Neutrophil (primary cell): ENCODE measurements around the gene ZER1.

Source experiments
- H3K27ac ChIP-seq: fragments of 200-600 bp; sonication (generic); 2 replicates; pipeline ENCODE4 v1.5.1; 2016; ENCODE audit warnings: mild to moderate bottlenecking, moderate library complexity
- H3K27me3 ChIP-seq: fragments of 200-600 bp; sonication (generic); 2 replicates; pipeline ENCODE4 v1.6.0; 2016; ENCODE audit warnings: mild to moderate bottlenecking
- H3K36me3 ChIP-seq: fragments of 200-600 bp; sonication (generic); 2 replicates; pipeline ENCODE4 v1.5.1; 2017
- H3K4me1 ChIP-seq, 2 experiments: fragments of 200-600 bp in 1 of 2; sonication (generic) in 1 of 2; 1 replicate in 1 of 2; 2 replicates in 1 of 2; pipeline versions ENCODE4 v1.5.1 to v1.6.1; 2013 to 2016; ENCODE audit warnings: low read depth in 1 of 2, low read length in 1 of 2, mild to moderate bottlenecking in 1 of 2, moderate library complexity in 1 of 2; ENCODE audit not compliant: control insufficient read depth in 1 of 2, insufficient read depth in 1 of 2
- H3K4me3 ChIP-seq, 2 experiments: fragments of 200-600 bp in 1 of 2; sonication (generic) in 1 of 2; 1 replicate in 1 of 2; 2 replicates in 1 of 2; pipeline ENCODE4 v1.5.1; 2013 to 2016; ENCODE audit warnings: low read depth in 1 of 2, low read length in 1 of 2, mild to moderate bottlenecking in 1 of 2, moderate library complexity in 1 of 2
- H3K9me3 ChIP-seq: fragments of 200-600 bp; sonication (generic); 2 replicates; pipeline ENCODE4 v1.5.1; 2016
- TF ChIP-seq, protein P1 (sequence below): fragments of 200-600 bp; sonication (generic); IDR thresholded peaks from 2 replicates; pipeline ENCODE4 v1.5.1; 2016; ENCODE audit warnings: antibody characterized with exemption

The ZER1 gene

DNA sequence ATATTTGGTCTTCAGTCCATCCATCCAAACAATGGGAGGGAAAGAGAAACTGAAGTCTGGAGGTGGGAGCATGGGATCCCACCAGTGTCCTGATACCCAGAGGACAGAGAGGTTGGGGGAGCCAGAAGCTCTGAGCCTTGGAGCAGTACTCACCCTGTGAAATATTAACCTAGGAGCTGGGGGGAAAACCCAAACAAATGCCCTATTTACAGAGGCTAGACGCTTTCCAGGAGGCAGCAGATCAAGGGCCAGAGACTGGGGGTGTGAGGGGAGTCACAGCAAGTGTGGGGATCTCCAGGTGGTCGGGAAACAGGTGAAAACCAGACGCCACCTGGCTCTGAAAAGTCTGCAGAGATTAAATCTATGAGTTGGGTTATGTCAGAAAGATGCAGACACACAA, 6.2 kb downstream of the ZER1 start:
- Histone ChIP-seq H3K4me3 (no peak overlapping the region), H3K4me1 (peaks cover 3 to 6% of the 10 kb centered on the region in 2 experiments), H3K9me3 (no peaks in the 10 kb centered on the region), H3K27ac (no peak overlapping the region), H3K27me3 (no peaks in the 10 kb centered on the region), H3K36me3 (peaks cover 33% of the 10 kb centered on the region)
- TF ChIP-seq, protein P1, sequence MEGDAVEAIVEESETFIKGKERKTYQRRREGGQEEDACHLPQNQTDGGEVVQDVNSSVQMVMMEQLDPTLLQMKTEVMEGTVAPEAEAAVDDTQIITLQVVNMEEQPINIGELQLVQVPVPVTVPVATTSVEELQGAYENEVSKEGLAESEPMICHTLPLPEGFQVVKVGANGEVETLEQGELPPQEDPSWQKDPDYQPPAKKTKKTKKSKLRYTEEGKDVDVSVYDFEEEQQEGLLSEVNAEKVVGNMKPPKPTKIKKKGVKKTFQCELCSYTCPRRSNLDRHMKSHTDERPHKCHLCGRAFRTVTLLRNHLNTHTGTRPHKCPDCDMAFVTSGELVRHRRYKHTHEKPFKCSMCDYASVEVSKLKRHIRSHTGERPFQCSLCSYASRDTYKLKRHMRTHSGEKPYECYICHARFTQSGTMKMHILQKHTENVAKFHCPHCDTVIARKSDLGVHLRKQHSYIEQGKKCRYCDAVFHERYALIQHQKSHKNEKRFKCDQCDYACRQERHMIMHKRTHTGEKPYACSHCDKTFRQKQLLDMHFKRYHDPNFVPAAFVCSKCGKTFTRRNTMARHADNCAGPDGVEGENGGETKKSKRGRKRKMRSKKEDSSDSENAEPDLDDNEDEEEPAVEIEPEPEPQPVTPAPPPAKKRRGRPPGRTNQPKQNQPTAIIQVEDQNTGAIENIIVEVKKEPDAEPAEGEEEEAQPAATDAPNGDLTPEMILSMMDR: no peak

DNA sequence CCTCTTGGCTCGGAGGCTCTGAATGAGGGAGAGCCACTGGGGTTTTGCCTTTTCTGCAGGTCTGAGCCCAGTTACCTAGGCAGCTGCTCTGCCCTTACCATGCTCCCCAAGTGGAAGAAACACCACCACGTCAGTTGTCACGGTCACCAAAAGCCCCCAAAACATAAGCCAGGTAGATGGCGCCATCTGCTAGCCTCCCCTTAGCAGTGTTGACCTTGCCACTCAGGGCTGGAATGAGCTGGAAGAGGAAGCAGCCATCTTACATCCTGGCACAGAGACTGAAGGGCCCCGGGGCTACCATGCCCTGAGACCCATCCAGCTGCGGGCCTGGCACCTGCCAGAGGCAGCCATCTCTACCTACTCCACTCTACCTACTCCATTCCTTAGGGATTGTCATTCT, 7.4 kb downstream of the ZER1 start:
- Histone ChIP-seq H3K27me3 (no peaks in the 10 kb centered on the region), H3K27ac (no peak overlapping the region), H3K4me3 (no peak overlapping the region), H3K36me3 (peaks cover 33% of the 10 kb centered on the region), H3K9me3 (no peaks in the 10 kb centered on the region), H3K4me1 (no peaks in the 10 kb centered on the region)
- TF ChIP-seq, protein P1: no peak

DNA sequence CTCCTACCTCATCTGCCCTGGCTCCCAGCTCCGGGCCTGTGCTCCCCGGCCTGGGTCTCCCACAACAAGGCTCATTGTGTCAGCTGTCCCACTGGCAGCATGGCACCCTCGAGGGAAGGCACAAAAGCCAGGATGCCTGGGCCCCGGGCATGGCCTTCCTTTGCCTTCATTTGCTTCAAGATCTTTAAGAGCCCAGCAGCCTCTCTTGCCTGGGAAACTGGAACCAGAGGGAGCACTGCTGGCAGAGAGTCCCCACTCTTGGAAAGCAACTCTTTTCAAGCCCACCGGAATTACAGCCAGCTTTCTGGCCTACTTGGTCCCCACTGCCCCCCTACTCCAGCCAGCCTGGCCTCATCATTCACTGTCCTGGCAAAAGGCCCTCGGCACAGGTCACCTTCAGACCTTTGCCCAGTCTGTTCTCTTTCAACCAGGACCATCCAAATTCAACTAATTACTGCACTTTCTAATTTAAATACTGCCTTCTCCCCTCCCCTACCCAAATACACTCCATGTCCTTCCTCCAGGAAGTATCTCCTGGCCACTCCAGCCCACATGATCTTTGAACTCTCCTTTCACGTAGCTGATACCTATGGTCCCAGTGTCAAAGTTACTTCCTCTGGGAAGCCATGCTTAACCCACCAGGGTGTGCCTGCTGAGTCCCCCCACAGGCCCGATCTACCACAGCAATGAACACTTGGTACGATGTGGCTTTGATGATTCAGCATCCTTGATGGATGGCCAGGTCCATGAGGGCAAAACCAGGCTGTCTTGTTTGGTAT, 8.9 kb downstream of the ZER1 start:
- Histone ChIP-seq H3K4me1 (no peaks in the 10 kb centered on the region), H3K27me3 (no peaks in the 10 kb centered on the region), H3K9me3 (no peaks in the 10 kb centered on the region), H3K36me3 (peaks cover 29% of the 10 kb centered on the region), H3K27ac (no peak overlapping the region), H3K4me3 (no peak overlapping the region)
- TF ChIP-seq, protein P1: no peak

DNA sequence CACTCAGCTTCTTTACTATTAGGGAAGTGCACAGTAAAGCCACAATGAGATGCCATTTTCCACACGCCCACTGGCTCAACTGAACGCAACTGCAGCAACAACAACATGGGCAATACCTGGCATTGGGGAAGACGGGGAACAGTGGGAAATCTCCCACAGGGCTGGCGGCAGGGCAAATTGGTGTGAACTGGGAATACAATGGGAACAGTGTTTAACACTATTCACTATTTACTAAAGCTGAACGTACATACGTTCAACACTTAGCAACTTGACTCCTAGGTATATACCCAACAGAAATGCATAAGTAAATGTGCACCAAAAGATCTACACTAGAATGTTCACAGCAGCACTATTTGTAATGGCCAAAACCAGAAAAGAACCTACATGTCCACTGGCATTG, 14.1 kb downstream of the ZER1 start:
- Histone ChIP-seq H3K27me3 (no peaks in the 10 kb centered on the region), H3K27ac (no peak overlapping the region), H3K4me3 (no peak overlapping the region), H3K4me1 (no peaks in the 10 kb centered on the region), H3K9me3 (no peaks in the 10 kb centered on the region), H3K36me3 (peaks cover 32% of the 10 kb centered on the region)
- TF ChIP-seq, protein P1: no peak

DNA sequence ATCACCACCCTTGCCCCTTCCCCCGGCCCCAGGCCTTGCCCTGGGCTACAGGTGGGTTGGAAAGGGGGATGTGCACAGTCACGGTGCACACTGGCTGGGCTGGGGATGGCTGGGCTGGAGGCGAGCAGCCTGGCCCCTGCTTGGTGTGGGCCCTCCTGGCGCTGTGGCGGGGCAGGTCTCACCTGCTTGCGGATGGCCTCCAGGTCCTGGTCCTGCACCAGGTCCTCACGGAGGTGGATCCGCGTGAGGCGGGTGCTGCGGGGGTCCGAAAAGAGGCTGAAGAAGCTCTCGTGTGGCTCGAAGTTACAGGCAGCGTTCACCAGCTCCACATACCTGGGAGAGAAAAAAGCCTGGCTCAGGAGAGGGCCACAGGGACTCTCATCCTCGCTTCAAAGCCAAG, 18.1 kb downstream of the ZER1 start:
- H3K4me1 ChIP-seq: no peaks in the 10 kb centered on the region
- no peak overlapping the region for H3K4me3 ChIP-seq
- peaks cover 70% of the 10 kb centered on the region for H3K36me3 ChIP-seq
- H3K27me3 ChIP-seq: no peaks in the 10 kb centered on the region
- H3K27ac ChIP-seq: no peak overlapping the region
- H3K9me3 ChIP-seq: no peaks in the 10 kb centered on the region
- TF ChIP-seq, protein P1: no peak
